HG03354 (cell line): Measurements from ENCODE around the gene C3orf38.
"Not testable (repeated sequence)": the region's sequence is repeated elsewhere in the genome, so short reads cannot be mapped to it uniquely, and the experiment has no call there.

ENCODE experiments used
- ATAC-seq: cut with Tn5 transposase; IDR thresholded peaks from one replicate; pipeline ENCODE4 v1.9.1; 2021; ENCODE audit warnings: mild to moderate bottlenecking; ENCODE audit not compliant: unreplicated experiment, poor library complexity, severe bottlenecking

C3orf38 gene

GRCh38 chr3:88150806-88151205 is 1.0 kb downstream of the C3orf38 start:
- ATAC-seq, result no peak

- no peak for ATAC-seq
These were observed 1.6 kb downstream of the C3orf38 start for GRCh38 chr3:88151358-88151757.

GRCh38 chr3:88152841-88153240 is 3.1 kb downstream of the C3orf38 start:
- ATAC-seq, result no peak

GRCh38 chr3:88166419-88166971 is 16.7 kb downstream of the C3orf38 start:
- no peak for ATAC-seq

- no peak for ATAC-seq
These were observed 17.4 kb downstream of the C3orf38 start for GRCh38 chr3:88167173-88167572.

GRCh38 chr3:88167704-88168103 is 17.9 kb downstream of the C3orf38 start:
- no peak for ATAC-seq

GRCh38 chr3:88168171-88168570 is 18.4 kb downstream of the C3orf38 start:
- ATAC-seq, result no peak

- ATAC-seq, result peak; percentile 94
These were observed 30.7 kb downstream of the C3orf38 start for GRCh38 chr3:88180398-88180999.

GRCh38 chr3:88182165-88182918 is 32.6 kb downstream of the C3orf38 start:
- ATAC-seq, result not testable (repeated sequence)

GRCh38 chr3:88188436-88188835 is 38.7 kb downstream of the C3orf38 start:
- no peak for ATAC-seq

- peak; percentile 88 for ATAC-seq
These were observed 39.6 kb downstream of the C3orf38 start for GRCh38 chr3:88189361-88189810.

- no peak for ATAC-seq
These were observed 42.2 kb downstream of the C3orf38 start for GRCh38 chr3:88191872-88192409.

GRCh38 chr3:88192631-88193030 is 42.9 kb downstream of the C3orf38 start:
- no peak for ATAC-seq

- ATAC-seq, result no peak
These were observed 46.2 kb downstream of the C3orf38 start for GRCh38 chr3:88195951-88196434.

- no peak for ATAC-seq
These were observed 48.4 kb downstream of the C3orf38 start for GRCh38 chr3:88198121-88198520.

- peak; percentile 96 for ATAC-seq
These were observed 53.9 kb downstream of the C3orf38 start for GRCh38 chr3:88203642-88204055.
